Trophoblast cell (in vitro differentiated cells and primary cell): ENCODE measurements around the gene CAB39. TPM values are rescaled to one million over a fixed set of nuclear protein-coding genes. Genes with fewer than 3 reads are reported as not detected.

Experiments
- DNase-seq, 2 donors: peaks; one replicate each; pipeline ENCODE4 v3.0.0-alpha.2; 2016
- H2AFZ ChIP-seq: 2 replicates; pipeline ENCODE4 v1.6.1; 2013; ENCODE audit warnings: low read length, moderate library complexity, mild to moderate bottlenecking; ENCODE audit not compliant: insufficient read depth, poor library complexity
- H2AK5ac ChIP-seq: 2 replicates; pipeline ENCODE4 v1.6.1; 2013; ENCODE audit warnings: mild to moderate bottlenecking, low read length
- H2BK120ac ChIP-seq: 2 replicates; pipeline ENCODE4 v1.6.1; 2013; ENCODE audit warnings: low read length, mild to moderate bottlenecking, moderate library complexity; ENCODE audit not compliant: insufficient read depth, poor library complexity
- H2BK12ac ChIP-seq: 2 replicates; pipeline ENCODE4 v1.6.1; 2013; ENCODE audit warnings: mild to moderate bottlenecking, low read length, moderate library complexity
- H2BK5ac ChIP-seq: 2 replicates; pipeline ENCODE4 v1.6.1; 2013; ENCODE audit warnings: low read length, low read depth, moderate library complexity, mild to moderate bottlenecking; ENCODE audit not compliant: poor library complexity
- H3K14ac ChIP-seq: 2 replicates; pipeline ENCODE4 v1.6.1; 2013; ENCODE audit warnings: mild to moderate bottlenecking, low read length
- H3K18ac ChIP-seq: 2 replicates; pipeline ENCODE4 v1.6.1; 2013; ENCODE audit warnings: mild to moderate bottlenecking, low read length
- H3K23ac ChIP-seq: 2 replicates; pipeline ENCODE4 v1.6.1; 2013; ENCODE audit warnings: low read length
- H3K27ac ChIP-seq: 2 replicates; pipeline ENCODE4 v1.5.1; 2013; ENCODE audit warnings: low read depth, mild to moderate bottlenecking, inconsistent platforms, low read length, moderate library complexity
- H3K27me3 ChIP-seq: 2 replicates; pipeline ENCODE4 v1.6.1; 2013; ENCODE audit warnings: inconsistent platforms, mild to moderate bottlenecking, low read length, moderate library complexity; ENCODE audit not compliant: insufficient read depth
- H3K36me3 ChIP-seq, 2 experiments: 1 replicate in 1 of 2; 2 replicates in 1 of 2; pipeline ENCODE4 v1.6.1; 2013; ENCODE audit warnings: low read length in 2 of 2, mild to moderate bottlenecking in 2 of 2, moderate library complexity in 1 of 2; ENCODE audit not compliant: insufficient read depth in 2 of 2, control insufficient read depth in 1 of 2
- H3K4ac ChIP-seq: 2 replicates; pipeline ENCODE4 v1.6.1; 2013; ENCODE audit warnings: low read depth, mild to moderate bottlenecking, low read length, moderate library complexity
- H3K4me1 ChIP-seq, 2 experiments: 1 replicate in 1 of 2; 2 replicates in 1 of 2; pipeline ENCODE4 v1.6.1; 2013; ENCODE audit warnings: low read length in 2 of 2, mild to moderate bottlenecking in 2 of 2, moderate library complexity in 1 of 2; ENCODE audit not compliant: insufficient read depth in 2 of 2, control insufficient read depth in 1 of 2
- H3K4me2 ChIP-seq: 2 replicates; pipeline ENCODE4 v1.6.1; 2013; ENCODE audit warnings: inconsistent platforms, mild to moderate bottlenecking, low read length, moderate library complexity
- H3K4me3 ChIP-seq: 2 replicates; pipeline ENCODE4 v1.5.1; 2013; ENCODE audit warnings: mild to moderate bottlenecking, low read depth, low read length, inconsistent platforms
- H3K79me1 ChIP-seq: one replicate; pipeline ENCODE4 v1.6.1; 2013; ENCODE audit warnings: low read length
- H3K79me2 ChIP-seq: 2 replicates; pipeline ENCODE4 v1.6.1; 2013; ENCODE audit warnings: low read length, mild to moderate bottlenecking; ENCODE audit not compliant: control insufficient read depth, insufficient read depth, poor library complexity
- H3K9ac ChIP-seq: 2 replicates; pipeline ENCODE4 v1.6.1; 2013; ENCODE audit warnings: mild to moderate bottlenecking, low read length
- H3K9me3 ChIP-seq: 2 replicates; pipeline ENCODE4 v1.6.1; 2013; ENCODE audit warnings: low read depth, mild to moderate bottlenecking, control low read depth, inconsistent platforms, low read length; ENCODE audit not compliant: insufficient read depth
- H4K12ac ChIP-seq: 2 replicates; pipeline ENCODE4 v1.6.1; 2013; ENCODE audit warnings: low read depth, mild to moderate bottlenecking, low read length, moderate library complexity
- H4K8ac ChIP-seq: 2 replicates; pipeline ENCODE4 v1.6.1; 2013; ENCODE audit warnings: low read depth, mild to moderate bottlenecking, low read length, moderate library complexity
- H4K91ac ChIP-seq: one replicate; pipeline ENCODE4 v1.6.1; 2013; ENCODE audit warnings: low read depth, mild to moderate bottlenecking, low read length, moderate library complexity
- WGBS: extraction: QIAGEN DNeasy Blood & Tissue Kit; methylation state at CpG from one replicate; pipeline ENCODE4 v1.1.7; 2013; ENCODE audit warnings: missing lambda C conversion rate; ENCODE audit not compliant: insufficient read length, insufficient coverage; ENCODE audit errors: extremely low coverage; 5-methylcytosine and 5-hydroxymethylcytosine counted together
- polyA plus RNA-seq: library from polyadenylated mRNA; stranded (reverse); fragments of 200-250 nt; gene quantifications from 2 replicates; pipeline ENCODE4 v1.2.3, GENCODE V29; 2013

Gene CAB39
- 43.9 and 44.8 TPM in 2 replicates for polyA plus RNA-seq

DNA sequence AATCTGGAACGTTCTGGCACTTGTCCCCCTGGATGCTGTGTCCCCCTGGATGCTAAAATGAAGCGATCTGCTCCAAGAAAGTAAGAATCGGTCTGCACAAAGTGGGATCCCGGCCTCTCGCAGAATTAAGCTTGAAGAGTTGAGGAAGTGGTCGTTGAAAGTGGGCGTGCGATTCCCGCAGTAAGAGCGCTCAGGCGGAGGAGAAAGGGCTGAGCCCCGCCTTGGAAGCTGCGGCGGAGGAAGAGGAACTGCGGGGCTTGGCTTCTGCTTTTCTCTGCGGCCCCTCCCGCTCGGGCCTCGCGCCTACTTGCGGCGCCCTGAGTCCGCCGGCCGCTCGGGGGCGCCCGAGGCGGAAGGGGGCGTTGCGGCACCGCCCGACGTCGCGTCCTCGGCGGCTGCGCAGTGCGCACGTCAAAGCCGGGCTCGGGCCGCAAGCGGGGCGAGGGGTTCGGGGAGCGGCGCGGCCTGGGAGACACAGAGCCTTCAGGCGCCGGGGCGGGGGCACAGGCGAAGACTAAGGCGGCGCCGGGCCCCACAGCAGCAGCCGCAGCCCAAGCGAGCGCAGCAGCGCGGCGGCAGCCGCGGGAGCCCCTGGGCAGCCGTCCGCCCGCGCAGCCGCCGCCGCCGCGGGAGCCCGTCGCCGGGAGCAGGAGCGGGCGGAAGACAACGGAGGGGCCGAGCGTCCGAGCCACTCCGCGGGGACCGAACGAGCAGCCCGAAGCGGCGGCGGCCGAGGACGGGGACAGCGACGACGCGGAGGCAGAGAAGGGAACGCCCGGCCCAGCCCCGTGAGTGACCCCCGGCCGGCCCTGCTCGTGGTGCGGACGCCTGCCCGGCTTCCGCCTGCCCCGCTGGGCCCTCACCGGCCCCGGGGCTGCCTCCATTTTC is at the start of gene CAB39:
Gene CAB39, plus strand, starts transcription at position 400 of the 888 bp plus-strand sequence. CDS start 47,160 bp downstream, outside the sequence.
- peak within 1 kb of the TSS; percentile 73 for H4K12ac ChIP-seq
- peak within 1 kb of the TSS; percentile 81 for H3K4me2 ChIP-seq
- H2BK12ac ChIP-seq, result peak within 1 kb of the TSS; percentile 61
- peaks cover 18% of the 10 kb centered on the region for H3K79me2 ChIP-seq
- H3K4me3 ChIP-seq, result peak within 1 kb of the TSS; percentile 90
- peak; percentile 86 to 96 for DNase-seq
- H3K79me1 ChIP-seq, result peaks cover 13% of the 10 kb centered on the region
- H4K8ac ChIP-seq, result peak within 1 kb of the TSS; percentile 92
- H3K9me3 ChIP-seq, result no peaks in the 10 kb centered on the region
- WGBS, result no CpG with 5 or more reads among the region's 110 CpGs
- peak within 1 kb of the TSS; percentile 74 for H4K91ac ChIP-seq
- peak within 1 kb of the TSS; percentile 87 for H2BK5ac ChIP-seq
- H3K4ac ChIP-seq, result peak within 1 kb of the TSS; percentile 98
- peak within 1 kb of the TSS; percentile 83 for H3K18ac ChIP-seq
- H3K27ac ChIP-seq, result peak within 1 kb of the TSS; percentile 78
- H2AK5ac ChIP-seq, result peak within 1 kb of the TSS; percentile 75
- peak within 1 kb of the TSS; percentile 94 for H3K9ac ChIP-seq
- H3K4me1 ChIP-seq, result no peaks in the 10 kb centered on the region
- no peaks in the 10 kb centered on the region for H3K36me3 ChIP-seq
- H2BK120ac ChIP-seq, result peak within 1 kb of the TSS; percentile 77
- peak within 1 kb of the TSS; percentile 75 for H3K14ac ChIP-seq
- no peak within 1 kb of the TSS for H3K23ac ChIP-seq
- H3K27me3 ChIP-seq, result no peaks in the 10 kb centered on the region
- peak within 1 kb of the TSS; percentile 84 for H2AFZ ChIP-seq

DNA sequence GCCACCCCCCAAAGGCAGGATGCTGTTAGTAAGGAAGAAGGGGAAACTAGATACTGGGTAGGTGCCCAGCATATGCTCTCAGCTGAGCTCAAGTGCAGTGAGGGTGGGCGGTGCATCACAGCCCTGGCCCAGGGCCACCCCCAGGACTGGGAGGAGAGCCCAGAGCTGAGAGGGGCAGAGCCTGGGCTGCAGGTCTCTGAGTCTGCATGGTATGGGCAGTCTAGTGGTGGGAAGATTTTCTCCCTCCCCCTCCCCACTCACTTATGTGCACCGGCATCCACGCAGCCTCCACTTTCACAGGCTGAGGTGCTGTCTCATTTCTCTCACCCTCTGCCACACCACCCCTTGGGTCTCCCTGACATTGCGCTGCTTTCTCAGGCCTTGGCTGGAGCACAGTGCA is 48.5 kb upstream of the CAB39 start:
- no peaks in the 10 kb centered on the region for H3K36me3 ChIP-seq
- no peak overlapping the region for H2BK5ac ChIP-seq
- H3K9me3 ChIP-seq, result no peaks in the 10 kb centered on the region
- H3K23ac ChIP-seq, result no peak overlapping the region
- H3K27ac ChIP-seq, result no peak overlapping the region
- H4K12ac ChIP-seq, result no peak overlapping the region
- no peak overlapping the region for H3K4me2 ChIP-seq
- H2BK12ac ChIP-seq, result no peak overlapping the region
- no peak overlapping the region for H4K91ac ChIP-seq
- H2AK5ac ChIP-seq, result no peak overlapping the region
- peaks cover 22 to 30% of the 10 kb centered on the region in 2 experiments for H3K4me1 ChIP-seq
- H3K4ac ChIP-seq, result no peak overlapping the region
- H3K18ac ChIP-seq, result no peak overlapping the region
- H2AFZ ChIP-seq, result no peak overlapping the region
- no peak overlapping the region for H4K8ac ChIP-seq
- peaks cover 3% of the 10 kb centered on the region for H3K79me1 ChIP-seq
- no peak overlapping the region for H3K9ac ChIP-seq
- no peaks in the 10 kb centered on the region for H3K27me3 ChIP-seq
- DNase-seq, result no peak
- H3K4me3 ChIP-seq, result no peak overlapping the region
- no peak overlapping the region for H2BK120ac ChIP-seq
- WGBS, result no CpG with 5 or more reads among the region's 4 CpGs
- H3K14ac ChIP-seq, result no peak overlapping the region
- H3K79me2 ChIP-seq, result no peaks in the 10 kb centered on the region

GRCh38 chr2:230664844-230665243 is 47.8 kb upstream of the CAB39 start:
- Histone ChIP-seq H4K91ac (no peak overlapping the region), H3K36me3 (no peaks in the 10 kb centered on the region), H3K14ac (no peak overlapping the region), H3K23ac (no peak overlapping the region), H2AK5ac (no peak overlapping the region), H2BK5ac (no peak overlapping the region), H4K12ac (no peak overlapping the region), H4K8ac (no peak overlapping the region), H3K4me1 (peaks cover 25 to 33% of the 10 kb centered on the region in 2 experiments), H3K9ac (no peak overlapping the region), H2BK12ac (no peak overlapping the region), H2BK120ac (no peak overlapping the region), H3K4me2 (no peak overlapping the region), H3K4me3 (no peak overlapping the region), H2AFZ (no peak overlapping the region), H3K9me3 (no peaks in the 10 kb centered on the region), H3K79me2 (no peaks in the 10 kb centered on the region), H3K27me3 (no peaks in the 10 kb centered on the region), H3K27ac (no peak overlapping the region), H3K4ac (no peak overlapping the region), H3K79me1 (peaks cover 3% of the 10 kb centered on the region), H3K18ac (no peak overlapping the region)
- no peak for DNase-seq
- WGBS, result no CpG with 5 or more reads among the region's 7 CpGs

- no peak overlapping the region for H3K27ac ChIP-seq
- no peaks in the 10 kb centered on the region for H3K27me3 ChIP-seq
- H2AK5ac ChIP-seq, result no peak overlapping the region
- no peak overlapping the region for H3K4me3 ChIP-seq
- peaks cover 3% of the 10 kb centered on the region for H3K79me1 ChIP-seq
- H2BK12ac ChIP-seq, result no peak overlapping the region
- H3K4me2 ChIP-seq, result no peak overlapping the region
- no peak overlapping the region for H4K8ac ChIP-seq
- no peak overlapping the region for H3K23ac ChIP-seq
- H3K79me2 ChIP-seq, result no peaks in the 10 kb centered on the region
- no peak overlapping the region for H2AFZ ChIP-seq
- H3K9ac ChIP-seq, result no peak overlapping the region
- H3K14ac ChIP-seq, result no peak overlapping the region
- H4K12ac ChIP-seq, result no peak overlapping the region
- no CpG with 5 or more reads among the region's 8 CpGs for WGBS
- H3K36me3 ChIP-seq, result no peaks in the 10 kb centered on the region
- no peak for DNase-seq
- no peak overlapping the region for H3K4ac ChIP-seq
- H4K91ac ChIP-seq, result no peak overlapping the region
- no peaks in the 10 kb centered on the region for H3K9me3 ChIP-seq
- H2BK5ac ChIP-seq, result no peak overlapping the region
- no peak overlapping the region for H3K18ac ChIP-seq
- H3K4me1 ChIP-seq, result peaks cover 21 to 30% of the 10 kb centered on the region in 2 experiments
- H2BK120ac ChIP-seq, result no peak overlapping the region
Measured at GRCh38 chr2:230665263-230665691, 47.4 kb upstream of the CAB39 start.
